GM19193 (cell line): ENCODE measurements around the gene GLT6D1.

Experiments
- POLR2A ChIP-seq: IDR thresholded peaks from 4 replicates; pipeline ENCODE4 v1.6.1; 2011; ENCODE audit not compliant: insufficient read depth, insufficient read length; ENCODE audit errors: extremely low read depth

GLT6D1 gene, protein sequence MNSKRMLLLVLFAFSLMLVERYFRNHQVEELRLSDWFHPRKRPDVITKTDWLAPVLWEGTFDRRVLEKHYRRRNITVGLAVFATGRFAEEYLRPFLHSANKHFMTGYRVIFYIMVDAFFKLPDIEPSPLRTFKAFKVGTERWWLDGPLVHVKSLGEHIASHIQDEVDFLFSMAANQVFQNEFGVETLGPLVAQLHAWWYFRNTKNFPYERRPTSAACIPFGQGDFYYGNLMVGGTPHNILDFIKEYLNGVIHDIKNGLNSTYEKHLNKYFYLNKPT

GRCh38 chr9:135639196-135639595, at the start of gene GLT6D1:
Gene GLT6D1, minus strand, starts transcription at chr9:135639540. Its CDS starts 353 bp downstream, at chr9:135639187.
- TF ChIP-seq POLR2A: no peak

DNA sequence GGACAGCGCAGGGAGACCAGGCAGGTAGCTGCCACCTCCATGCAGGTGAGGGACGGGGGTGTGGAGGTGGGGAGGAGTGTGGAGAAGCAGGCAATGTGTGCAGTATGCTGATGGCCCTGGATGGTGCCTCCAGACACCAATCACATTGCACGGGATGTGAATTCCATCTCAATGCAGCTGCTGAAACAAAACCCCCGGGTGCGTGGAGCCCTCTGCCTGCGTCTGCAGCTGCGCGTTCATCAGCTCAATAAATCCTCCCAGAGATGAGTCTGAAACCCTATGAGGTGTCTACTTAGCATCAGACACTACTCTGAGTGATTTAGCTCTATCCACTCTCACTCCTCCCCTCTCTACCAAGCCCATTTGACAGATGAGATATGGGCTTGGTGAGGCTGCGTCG, 49.7 kb upstream of the GLT6D1 start:
- no peak for TF ChIP-seq POLR2A

DNA sequence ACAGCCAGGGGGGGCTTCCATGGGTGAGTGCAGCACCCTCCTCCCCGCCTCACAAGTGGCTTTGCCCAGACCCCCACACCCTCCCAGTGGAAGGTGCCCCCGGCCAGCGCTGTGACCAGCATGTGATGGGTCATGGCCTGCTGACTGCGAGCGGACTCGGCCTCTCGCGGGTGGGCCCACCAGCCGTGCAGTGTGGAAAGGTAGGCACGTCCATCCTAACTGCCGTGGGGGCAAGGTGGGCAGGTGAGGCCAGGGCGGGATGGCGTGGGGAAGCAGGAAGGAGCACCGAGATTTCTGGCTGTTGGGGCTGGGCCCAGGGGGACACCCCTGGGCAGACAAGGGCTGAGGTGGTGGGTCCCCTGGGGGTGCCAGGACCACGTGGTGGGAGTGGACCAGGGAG, 47.9 kb upstream of the GLT6D1 start:
- TF ChIP-seq POLR2A: no peak

GRCh38 chr9:135684691-135685090, 45.4 kb upstream of the GLT6D1 start:
- TF ChIP-seq POLR2A: no peak

GRCh38 chr9:135683401-135684034, 44.2 kb upstream of the GLT6D1 start:
- TF ChIP-seq POLR2A: no peak

DNA sequence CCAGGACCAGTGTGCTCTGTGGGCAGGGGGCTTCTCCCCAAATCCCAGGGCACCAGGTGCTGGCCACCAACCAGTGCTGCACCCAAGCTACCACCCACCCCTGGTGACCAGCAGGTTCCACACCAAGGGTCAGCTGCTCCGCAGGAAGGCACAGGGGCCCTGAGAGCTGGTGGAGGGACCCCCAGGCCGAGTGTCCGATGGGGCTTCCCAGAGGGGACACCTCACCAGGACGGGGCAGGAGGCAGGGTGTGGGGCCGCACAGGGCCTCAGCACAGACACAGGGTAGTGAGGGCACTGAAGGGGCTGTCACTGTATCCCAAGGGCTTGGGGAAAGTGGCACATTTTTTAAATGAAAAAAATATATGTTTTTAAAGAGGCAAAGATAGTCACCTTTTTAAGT, 41.8 kb upstream of the GLT6D1 start:
- no peak for TF ChIP-seq POLR2A

- no peak for TF ChIP-seq POLR2A
Measured at GRCh38 chr9:135680056-135680455, 40.7 kb upstream of the GLT6D1 start.

GRCh38 chr9:135678236-135679017, 39.1 kb upstream of the GLT6D1 start:
- TF ChIP-seq POLR2A: no peak

- TF ChIP-seq POLR2A: no peak
Measured at GRCh38 chr9:135677641-135678168, 38.4 kb upstream of the GLT6D1 start.

- TF ChIP-seq POLR2A: no peak
Measured at GRCh38 chr9:135676891-135677290, 37.6 kb upstream of the GLT6D1 start.

- TF ChIP-seq POLR2A: no peak
Measured at GRCh38 chr9:135674977-135675376, 35.6 kb upstream of the GLT6D1 start.

DNA sequence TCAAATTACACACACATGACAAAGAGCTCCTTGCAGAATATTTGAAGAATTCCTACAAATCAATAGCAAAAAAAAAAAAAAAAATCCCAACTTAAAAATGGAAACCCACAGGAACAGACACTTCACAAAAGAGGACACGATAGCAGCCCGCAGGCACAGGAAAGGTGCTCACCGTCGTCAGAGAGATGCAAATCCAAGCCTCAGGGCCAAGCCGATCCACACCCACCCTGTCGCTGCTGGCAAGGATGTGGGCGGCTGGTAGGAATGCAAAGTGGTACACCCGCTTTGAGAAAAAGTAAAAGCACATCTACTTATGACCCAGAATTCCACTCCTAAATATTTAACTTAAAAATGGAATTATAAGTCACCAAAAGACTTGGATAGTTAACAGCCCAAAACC, 34.6 kb upstream of the GLT6D1 start:
- TF ChIP-seq POLR2A: no peak

GRCh38 chr9:135671591-135672041, 32.3 kb upstream of the GLT6D1 start:
- no peak for TF ChIP-seq POLR2A

DNA sequence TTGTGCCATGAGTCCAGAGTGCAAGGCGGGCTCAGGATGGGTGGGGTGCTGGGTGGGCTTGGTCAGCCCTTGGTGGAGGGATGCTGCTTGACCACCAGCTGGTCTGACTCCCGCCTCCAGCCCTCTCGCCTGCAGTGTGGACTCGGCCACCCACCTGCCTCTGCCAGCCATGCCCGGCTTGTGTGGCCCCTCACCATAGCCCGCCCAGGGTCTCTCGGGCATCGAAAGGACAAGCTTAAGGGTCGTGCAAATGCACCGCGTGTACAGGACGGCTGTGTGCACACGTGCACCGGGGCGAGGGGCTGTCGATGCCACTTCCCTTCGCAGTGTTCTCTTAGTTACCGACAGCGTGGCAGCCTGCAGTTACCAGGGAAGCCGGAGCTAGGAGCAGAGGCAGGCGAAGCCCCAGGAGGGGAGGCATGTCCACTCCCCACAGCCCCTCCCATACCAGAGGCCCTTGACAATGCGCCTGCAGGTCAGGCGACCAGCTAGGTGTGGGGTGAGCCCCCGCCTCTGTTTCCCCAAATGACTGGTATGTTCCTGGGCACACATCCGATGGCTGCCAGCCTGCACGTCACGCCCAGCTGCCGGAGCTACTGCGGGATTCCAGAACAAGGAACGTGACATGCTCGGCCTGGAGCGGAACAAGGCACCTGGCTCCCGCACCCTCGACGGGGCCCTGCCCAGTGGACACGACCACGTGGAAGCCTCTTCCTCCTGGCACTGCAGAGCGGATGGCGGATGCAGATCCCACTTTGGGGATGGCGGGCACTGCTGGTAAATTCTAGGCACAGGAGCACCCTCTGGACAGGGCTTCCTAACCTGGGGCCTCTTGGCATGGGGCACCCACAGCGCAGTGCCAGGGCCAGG, 31.6 kb upstream of the GLT6D1 start:
- no peak for TF ChIP-seq POLR2A

DNA sequence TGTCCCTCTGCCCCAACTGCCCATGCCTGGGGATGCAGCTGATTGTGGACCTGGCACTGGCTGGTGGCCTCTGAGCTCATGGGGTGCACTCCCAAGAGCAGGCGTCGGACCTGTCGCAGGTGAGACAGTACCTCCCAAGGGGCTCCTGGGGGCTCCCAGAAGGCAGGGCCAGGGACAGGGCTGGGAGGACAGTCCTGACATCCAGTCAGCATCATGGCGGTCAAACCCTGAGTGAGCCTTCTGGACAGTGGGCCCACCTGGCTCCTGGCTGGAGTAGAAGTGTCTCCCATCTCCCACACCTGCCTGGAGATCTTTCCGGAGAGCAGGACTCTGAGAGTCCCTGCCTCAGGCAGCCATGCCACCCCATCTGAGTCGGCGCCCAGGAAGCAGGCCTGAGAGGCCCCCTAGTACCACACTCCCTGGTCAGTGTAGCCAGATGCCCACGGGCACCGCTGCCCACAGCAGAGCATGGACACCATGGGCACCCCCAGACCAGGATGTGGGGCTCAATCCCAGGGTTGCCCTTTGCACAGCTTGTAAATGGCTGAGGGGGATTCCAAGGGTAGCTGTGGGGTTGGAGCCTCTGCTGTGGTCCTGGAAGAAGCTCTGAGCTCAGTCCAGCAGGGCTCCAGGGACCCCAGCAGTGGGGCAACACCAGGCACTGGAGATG, 30.4 kb upstream of the GLT6D1 start:
- TF ChIP-seq POLR2A: no peak

- TF ChIP-seq POLR2A: no peak
Measured at GRCh38 chr9:135667463-135668001, 28.2 kb upstream of the GLT6D1 start.
